Measurements from ENCODE around the gene PRC1. TPM values are rescaled to one million over a fixed set of nuclear protein-coding genes. Genes with fewer than 3 reads are reported as not detected.

Gene PRC1
- total RNA-seq, 3 donors from 2014 or later (not counting 1 experiment from before 2014, with no cell fraction given): 18.9 to 25.1 (median 23.3) TPM

DNA sequence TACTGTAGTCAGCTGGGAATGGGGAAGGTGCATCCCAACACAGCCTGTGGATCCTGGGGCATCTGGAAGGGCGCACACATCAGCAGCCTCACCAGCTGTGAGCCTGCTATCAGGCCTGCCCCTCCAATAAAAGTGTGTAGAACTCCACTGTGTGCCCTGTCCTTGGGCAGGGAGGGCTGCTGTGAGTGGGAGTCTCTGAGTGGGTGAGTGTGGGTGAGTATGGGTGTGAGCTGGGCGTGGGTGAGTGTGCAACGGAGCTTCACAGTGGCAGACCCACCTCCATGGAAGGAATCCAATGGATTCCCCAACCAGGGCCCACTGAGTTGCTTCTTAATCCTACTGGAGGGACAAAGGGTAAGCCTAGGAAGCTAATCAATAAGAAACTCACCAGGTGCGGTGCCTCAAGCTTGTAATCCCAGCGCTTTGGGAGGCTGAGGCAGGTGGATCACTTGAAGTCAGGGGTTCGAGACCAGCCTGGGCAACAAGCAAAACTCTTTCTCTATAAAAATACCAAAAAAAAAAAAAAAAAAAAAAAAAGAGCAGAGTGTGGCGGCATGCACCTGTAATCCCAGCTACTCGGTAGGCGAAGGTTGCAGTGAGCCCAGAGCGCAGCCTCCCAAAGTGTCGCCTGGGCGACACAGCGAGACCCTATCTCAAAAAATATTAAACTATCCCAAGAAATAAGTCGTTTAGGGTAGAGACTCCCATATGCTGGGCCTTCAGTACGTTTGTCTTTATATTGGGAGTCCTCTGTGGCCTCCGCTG is 40.2 kb downstream of the PRC1 start:
- Mint-ChIP-seq H3K4me1 (peaks cover 0 to 10% of the 10 kb centered on the region in 2 donors), H3K9me3 (no peaks in the 10 kb centered on the region), H3K27ac (peak overlapping the region; percentile 82 to 91), H3K4me3 (peak overlapping the region; percentile 85), H3K36me3 (no peaks in the 10 kb centered on the region), H3K27me3 (ENCODE audit: low read depth in 2 of 2) (no peaks in the 10 kb centered on the region)
- no peak for TF ChIP-seq CTCF (IDR thresholded peaks at IDR 0.05)
- peaks cover 36% of the 10 kb centered on the region for H3K36me3 ChIP-seq (ENCODE audit: control insufficient read depth, insufficient read depth, low read length)
- H3K4me3 ChIP-seq (ENCODE audit: low read length): peak overlapping the region; percentile 71
- DNase-seq: no peak
- no peaks in the 10 kb centered on the region for H3K27me3 ChIP-seq (ENCODE audit: control insufficient read depth, insufficient read depth, low read length)
- 74% methylated on average over 8 of the region's 16 CpGs for WGBS (ENCODE audit: insufficient coverage)
- ATAC-seq: no peak
- intact Hi-C loops (cut with micrococcal nuclease): loop anchor here (2.0 kb wide), 1 partner anchor 19 kb away; the partner anchor contains the start of gene UNC45A
- H3K27ac ChIP-seq (ENCODE audit: low read length): peak overlapping the region; percentile 88
- H3K4me1 ChIP-seq (ENCODE audit: control insufficient read depth, insufficient read depth, low read length): peaks cover 20% of the 10 kb centered on the region
- H3K9me3 ChIP-seq (ENCODE audit: control insufficient read depth, insufficient read depth, low read length): no peaks in the 10 kb centered on the region

DNA sequence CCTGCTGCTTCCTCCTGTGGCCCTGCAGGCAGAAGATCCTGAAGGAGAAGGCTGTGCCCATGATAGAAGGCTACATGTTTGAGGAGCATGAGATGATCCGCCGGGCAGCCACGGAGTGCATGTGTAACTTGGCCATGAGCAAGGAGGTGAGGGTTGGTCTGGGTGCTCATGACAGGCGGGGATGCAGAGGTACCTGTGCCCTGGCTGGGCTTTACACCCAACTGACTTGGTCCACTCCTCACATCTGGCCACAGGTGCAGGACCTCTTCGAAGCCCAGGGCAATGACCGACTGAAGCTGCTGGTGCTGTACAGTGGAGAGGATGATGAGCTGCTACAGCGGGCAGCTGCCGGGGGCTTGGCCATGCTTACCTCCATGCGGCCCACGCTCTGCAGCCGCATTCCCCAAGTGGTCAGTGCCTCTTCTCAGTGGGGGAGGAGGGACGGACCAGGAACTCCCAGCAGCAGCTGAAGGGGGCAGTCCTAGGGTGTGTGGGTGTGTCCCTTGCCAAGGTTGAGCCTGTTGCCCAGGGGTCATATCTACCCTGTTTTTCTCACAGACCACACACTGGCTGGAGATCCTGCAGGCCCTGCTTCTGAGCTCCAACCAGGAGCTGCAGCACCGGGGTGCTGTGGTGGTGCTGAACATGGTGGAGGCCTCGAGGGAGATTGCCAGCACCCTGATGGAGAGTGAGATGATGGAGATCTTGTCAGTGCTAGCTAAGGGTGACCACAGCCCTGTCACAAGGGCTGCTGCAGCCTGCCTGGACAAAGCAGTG is 41.2 kb downstream of the PRC1 start:
- H3K27ac ChIP-seq (ENCODE audit: low read length): no peak overlapping the region
- Mint-ChIP-seq H3K27me3 (ENCODE audit: low read depth in 2 of 2) (no peaks in the 10 kb centered on the region), H3K36me3 (no peaks in the 10 kb centered on the region), H3K4me1 (peaks cover 0 to 10% of the 10 kb centered on the region in 2 donors), H3K4me3 (peak overlapping the region; percentile 28), H3K9me3 (no peaks in the 10 kb centered on the region), H3K27ac (peak overlapping the region in 1 of 2 donors; percentile 91)
- ATAC-seq (no peak), DNase-seq (no peak)
- H3K9me3 ChIP-seq (ENCODE audit: control insufficient read depth, insufficient read depth, low read length): no peaks in the 10 kb centered on the region
- WGBS (ENCODE audit: insufficient coverage): 97% methylated on average over 14 of the region's 14 CpGs
- intact Hi-C loops (cut with micrococcal nuclease): no loop called here
- peaks cover 42% of the 10 kb centered on the region for H3K36me3 ChIP-seq (ENCODE audit: control insufficient read depth, insufficient read depth, low read length)
- no peaks in the 10 kb centered on the region for H3K27me3 ChIP-seq (ENCODE audit: control insufficient read depth, insufficient read depth, low read length)
- TF ChIP-seq CTCF (IDR thresholded peaks at IDR 0.05): no peak
- H3K4me1 ChIP-seq (ENCODE audit: control insufficient read depth, insufficient read depth, low read length): peaks cover 20% of the 10 kb centered on the region
- H3K4me3 ChIP-seq (ENCODE audit: low read length): no peak overlapping the region

- no peak for TF ChIP-seq CTCF (IDR thresholded peaks at IDR 0.05)
- Mint-ChIP-seq H3K36me3 (no peaks in the 10 kb centered on the region), H3K27ac (no peak overlapping the region), H3K4me1 (peaks cover 0 to 10% of the 10 kb centered on the region in 2 donors), H3K4me3 (no peak overlapping the region), H3K9me3 (no peaks in the 10 kb centered on the region), H3K27me3 (ENCODE audit: low read depth in 2 of 2) (no peaks in the 10 kb centered on the region)
- Histone ChIP-seq H3K27ac (ENCODE audit: low read length) (no peak overlapping the region), H3K9me3 (ENCODE audit: control insufficient read depth, insufficient read depth, low read length) (no peaks in the 10 kb centered on the region), H3K36me3 (ENCODE audit: control insufficient read depth, insufficient read depth, low read length) (peaks cover 61% of the 10 kb centered on the region), H3K27me3 (ENCODE audit: control insufficient read depth, insufficient read depth, low read length) (no peaks in the 10 kb centered on the region), H3K4me3 (ENCODE audit: low read length) (no peak overlapping the region), H3K4me1 (ENCODE audit: control insufficient read depth, insufficient read depth, low read length) (peaks cover 11% of the 10 kb centered on the region)
- intact Hi-C loops (cut with micrococcal nuclease): no loop called here
- ATAC-seq: no peak
- WGBS (ENCODE audit: insufficient coverage): over 99% methylated on average over 6 of the region's 6 CpGs
- DNase-seq: no peak
Observed at GRCh38 chr15:90950676-90951075, 43.7 kb downstream of the PRC1 start.

Data from natural killer cell (primary cell).